Nucleus accumbens (tissue), 56 donors: ENCODE data around the gene DUSP16.

Source experiments
- DNase-seq, 56 donors: peaks; one replicate each; lab custom pipeline; 2025; lab: John Stamatoyannopoulos, UW

DUSP16 gene

GRCh38 chr12:12550277-12550676, 12.4 kb downstream of the DUSP16 start:
- no peak for DNase-seq

- DNase-seq, result no peak
Observed at GRCh38 chr12:12549426-12549825, 13.2 kb downstream of the DUSP16 start.

GRCh38 chr12:12548713-12549112, 13.9 kb downstream of the DUSP16 start:
- no peak for DNase-seq

- no peak for DNase-seq
Observed at GRCh38 chr12:12546314-12546772, 16.3 kb downstream of the DUSP16 start.

GRCh38 chr12:12543959-12544358, 18.7 kb downstream of the DUSP16 start:
- DNase-seq, result no peak

- no peak for DNase-seq
Observed at GRCh38 chr12:12542964-12543363, 19.7 kb downstream of the DUSP16 start.

GRCh38 chr12:12542286-12542685, 20.4 kb downstream of the DUSP16 start:
- no peak for DNase-seq

GRCh38 chr12:12541782-12542181, 20.9 kb downstream of the DUSP16 start:
- no peak for DNase-seq

- no peak for DNase-seq
Observed at GRCh38 chr12:12540261-12541013, 22.2 kb downstream of the DUSP16 start.

GRCh38 chr12:12539028-12539810, 23.4 kb downstream of the DUSP16 start:
- no peak for DNase-seq

- DNase-seq, result no peak
Observed at GRCh38 chr12:12538535-12538934, 24.1 kb downstream of the DUSP16 start.

- no peak for DNase-seq
Observed at GRCh38 chr12:12537421-12537820, 25.2 kb downstream of the DUSP16 start.

GRCh38 chr12:12534975-12535374, 27.7 kb downstream of the DUSP16 start:
- DNase-seq, result no peak

- DNase-seq, result no peak
Observed at GRCh38 chr12:12534166-12534866, 28.3 kb downstream of the DUSP16 start.

- no peak for DNase-seq
Observed at GRCh38 chr12:12533238-12533829, 29.3 kb downstream of the DUSP16 start.

GRCh38 chr12:12531194-12531593, 31.5 kb downstream of the DUSP16 start:
- no peak for DNase-seq

- no peak for DNase-seq
Observed at GRCh38 chr12:12529783-12530421, 32.8 kb downstream of the DUSP16 start.

- no peak for DNase-seq
Observed at GRCh38 chr12:12528361-12529270, 34.0 kb downstream of the DUSP16 start.

- no peak for DNase-seq
Observed at GRCh38 chr12:12527820-12528296, 34.8 kb downstream of the DUSP16 start.
